HepG2 (cell line): ENCODE data around the gene USP9X. TPM values are rescaled to one million over a fixed set of nuclear protein-coding genes. Genes with fewer than 3 reads are reported as not detected.

Experiments
- AKNA ChIP-seq: sonication (generic); formaldehyde crosslinking; IDR thresholded peaks from 2 replicates; pipeline ENCODE4 v1.4.0; 2020; ENCODE audit warnings: missing genetic modification reagents, borderline replicate concordance
- ATF6 ChIP-seq: sonication (generic); formaldehyde crosslinking; conservative IDR thresholded peaks from 2 replicates; pipeline ENCODE4 v1.4.0; 2020; ENCODE audit warnings: missing genetic modification reagents
- DNMT1 ChIP-seq: sonication (generic); formaldehyde crosslinking; IDR thresholded peaks from 2 replicates; pipeline ENCODE4 v1.5.1; 2020; ENCODE audit warnings: mild to moderate bottlenecking, missing genetic modification reagents
- HOXA5 ChIP-seq: sonication (generic); formaldehyde crosslinking; IDR thresholded peaks from 2 replicates; pipeline ENCODE4 v1.4.0; 2020; ENCODE audit warnings: missing genetic modification reagents
- JDP2 ChIP-seq: sonication (generic); formaldehyde crosslinking; IDR thresholded peaks from 2 replicates; pipeline ENCODE4 v1.8.1; 2022; ENCODE audit warnings: missing genetic modification reagents, borderline replicate concordance
- LBX2 ChIP-seq: sonication (generic); formaldehyde crosslinking; IDR thresholded peaks from 2 replicates; pipeline ENCODE4 v1.5.0; 2020; ENCODE audit warnings: missing genetic modification reagents, mild to moderate bottlenecking, borderline replicate concordance
- MAFF ChIP-seq: IDR thresholded peaks from 2 replicates; pipeline ENCODE4 v1.6.1; 2011; ENCODE audit warnings: low read depth, low read length, improper control_type of control experiment
- MTA3 ChIP-seq: sonication (generic); formaldehyde crosslinking; IDR thresholded peaks from 2 replicates; pipeline ENCODE4 v1.4.0; 2020; ENCODE audit warnings: missing genetic modification reagents
- POLR2AphosphoS5 ChIP-seq: IDR thresholded peaks from 2 replicates; pipeline ENCODE4 v1.6.1; 2012; ENCODE audit warnings: low read depth, low read length
- PRMT3 ChIP-seq: sonication (generic); formaldehyde crosslinking; IDR thresholded peaks from 2 replicates; pipeline ENCODE4 v1.8.1; 2022; ENCODE audit warnings: low read depth, mild to moderate bottlenecking, moderate library complexity, missing genetic modification reagents, borderline replicate concordance
- PRPF4 ChIP-seq: fragments of 200-400 bp; formaldehyde crosslinking; IDR thresholded peaks from 2 replicates; pipeline ENCODE4 v1.6.1; 2016; ENCODE audit warnings: low read length, low read depth; ENCODE audit not compliant: poor library complexity, severe bottlenecking
- SIX1 ChIP-seq: sonication (generic); formaldehyde crosslinking; IDR thresholded peaks from 2 replicates; pipeline ENCODE4 v1.4.0; 2020; ENCODE audit warnings: missing genetic modification reagents, borderline replicate concordance
- SOX6 ChIP-seq, 2 experiments: fragments of 450-650 bp in 1 of 2; sonication (generic) in 1 of 2; formaldehyde crosslinking in 1 of 2; IDR thresholded peaks; 2 replicates each; pipeline versions ENCODE4 v1.4.0 to v1.6.1; 2017 to 2020; ENCODE audit warnings: antibody characterized with exemption in 1 of 2, mild to moderate bottlenecking in 1 of 2, missing genetic modification reagents in 1 of 2
- TBL1XR1 ChIP-seq: fragments of 150-350 bp; IDR thresholded peaks from 2 replicates; pipeline ENCODE4 v1.6.1; 2014; ENCODE audit warnings: borderline replicate concordance, low read length; ENCODE audit not compliant: partially characterized antibody
- TFAP4 ChIP-seq: sonication (generic); IDR thresholded peaks from 2 replicates; pipeline ENCODE4 v1.6.1; 2016; ENCODE audit warnings: low read depth, borderline replicate concordance
- ZFP36L2 ChIP-seq: sonication (generic); formaldehyde crosslinking; IDR thresholded peaks from 2 replicates; pipeline ENCODE4 v1.4.0; 2020; ENCODE audit warnings: missing genetic modification reagents
- ZNF12 ChIP-seq: sonication (generic); formaldehyde crosslinking; IDR thresholded peaks from 2 replicates; pipeline ENCODE4 v1.5.0; 2020; ENCODE audit warnings: missing genetic modification reagents
- ZNF160 ChIP-seq: sonication (generic); formaldehyde crosslinking; IDR thresholded peaks from 2 replicates; pipeline ENCODE4 v1.8.0; 2022; ENCODE audit warnings: mild to moderate bottlenecking, inconsistent platforms, missing genetic modification reagents
- ZNF30 ChIP-seq: sonication (generic); formaldehyde crosslinking; IDR thresholded peaks from 2 replicates; pipeline ENCODE4 v1.5.0; 2020; ENCODE audit warnings: mild to moderate bottlenecking, missing genetic modification reagents
- ZNF776 ChIP-seq: sonication (generic); formaldehyde crosslinking; IDR thresholded peaks from 2 replicates; pipeline ENCODE4 v1.4.0; 2020; ENCODE audit warnings: mild to moderate bottlenecking, missing genetic modification reagents
- ZNF83 ChIP-seq: sonication (generic); formaldehyde crosslinking; IDR thresholded peaks from 2 replicates; pipeline ENCODE4 v1.4.0; 2020; ENCODE audit warnings: missing genetic modification reagents, mild to moderate bottlenecking, borderline replicate concordance
- polyA plus RNA-seq, 8 experiments: library from polyadenylated mRNA; depleted of rRNA in 3 of 8; stranded (reverse) in 7 of 8; unstranded in 1 of 8; fragments of >200 nt; fragmentation: Illumina TruSeq in 4 of 8; extraction: Trizol in 4 of 8; gene quantifications; 2 replicates each; pipeline versions ENCODE4 v1.2.1 to v1.2.3, GENCODE V29; 2011 to 2016; ENCODE audit warnings: low read depth in 4 of 8, missing spikeins in 1 of 8, mixed read lengths in 1 of 8; ENCODE audit not compliant: insufficient read depth in 1 of 8
- total RNA-seq, 5 experiments: library from RNA; depleted of rRNA; stranded (reverse); fragments of >200 nt; fragmentation: Illumina TruSeq; extraction: Trizol; gene quantifications; 2 replicates each; pipeline ENCODE4 v1.2.3, GENCODE V29; 2016; ENCODE audit warnings: low read depth in 1 of 5

USP9X gene
- total and polyA plus RNA-seq, 2 of the 13 experiments (the other 11 are each of a cell fraction or from before 2014, with no cell fraction given) = 22.2 to 40.5 TPM

- TF ChIP-seq PRMT3 (no peak), TFAP4 (peak; percentile 90; the same call in 1 of the 2 replicates), ZNF776 (CRISPR knock-in tag) (no peak), SOX6 (IDR thresholded peaks at IDR 0.05) (no peak), SOX6 (CRISPR knock-in tag; IDR thresholded peaks at IDR 0.05) (peak; percentile 90; the same call in 1 of the 2 replicates), POLR2AphosphoS5 (peak; percentile 85), PRPF4 (no peak), JDP2 (no peak), ZNF160 (0 out of 2 replicates have a peak, but pooled peaks have one; percentile 72), DNMT1 (CRISPR knock-in tag) (0 out of 2 replicates have a peak, but pooled peaks have one; percentile 77), ZNF83 (CRISPR knock-in tag) (no peak), MAFF (no peak), ZNF30 (no peak), ZFP36L2 (no peak), ZNF12 (CRISPR knock-in tag) (no peak), SIX1 (peak; percentile 71; the same call in 1 of the 2 replicates), AKNA (CRISPR knock-in tag) (no peak), MTA3 (no peak), ATF6 (no peak), TBL1XR1 (no peak), HOXA5 (CRISPR knock-in tag) (no peak), LBX2 (CRISPR knock-in tag) (no peak)
Observed at GRCh38 chrX:41084044-41084892, 977 bp upstream of the USP9X start (continued).
